H1 (cell line): ENCODE results near the gene PTPRD. TPM values are rescaled to one million over a fixed set of nuclear protein-coding genes. Genes with fewer than 3 reads are reported as not detected.

ENCODE experiments used
- CTCF ChIA-PET: fragments of 300-600 bp; sonication (Branson Sonifier 250); formaldehyde crosslinking; loops from one replicate; lab custom pipeline; 2021; ENCODE audit not compliant: partially characterized antibody; lab: Charles Lee
- POLR2A ChIA-PET: fragments of 300-600 bp; sonication (Branson Sonifier 250); formaldehyde crosslinking; loops from one replicate; lab custom pipeline; 2021; ENCODE audit warnings: inconsistent platforms; ENCODE audit not compliant: partially characterized antibody; lab: Charles Lee
- DNase-seq, 2 experiments: peaks; one replicate each; pipeline versions ENCODE4 v3.0.0 to v3.0.0-alpha.2; 2010 to 2022; ENCODE audit warnings: low spot score in 2 of 2, low read depth in 1 of 2, mixed read lengths in 1 of 2
- FAIRE-seq: peaks from 2 replicates; lab custom pipeline; 2011; peaks lifted over from hg19 to GRCh38; lab: Jason Lieb, UNC
- H2AFZ ChIP-seq: 2 replicates; pipeline ENCODE4 v1.8.1; 2012; ENCODE audit warnings: low read length, inconsistent platforms
- H2AK5ac ChIP-seq: 2 replicates; pipeline ENCODE4 v1.6.1; 2013; ENCODE audit warnings: low read depth, low read length
- H2BK120ac ChIP-seq: replicated peaks from 2 replicates; pipeline ENCODE3; 2013; ENCODE audit warnings: low read depth, low read length, inconsistent platforms
- H2BK12ac ChIP-seq: 2 replicates; pipeline ENCODE4 v1.6.1; 2013; ENCODE audit warnings: low read depth, low read length
- H2BK15ac ChIP-seq: 2 replicates; pipeline ENCODE4 v1.6.1; 2013; ENCODE audit warnings: low read length
- H2BK20ac ChIP-seq: 2 replicates; pipeline ENCODE4 v1.6.1; 2013; ENCODE audit warnings: low read length
- H2BK5ac ChIP-seq: 2 replicates; pipeline ENCODE4 v1.6.1; 2013; ENCODE audit warnings: low read depth, low read length
- H3K14ac ChIP-seq: 2 replicates; pipeline ENCODE4 v1.6.1; 2013; ENCODE audit warnings: inconsistent platforms; ENCODE audit not compliant: insufficient read length
- H3K18ac ChIP-seq: 2 replicates; pipeline ENCODE4 v1.6.1; 2013; ENCODE audit warnings: low read length; ENCODE audit errors: extremely low read depth
- H3K23ac ChIP-seq: 2 replicates; pipeline ENCODE4 v1.6.1; 2013; ENCODE audit warnings: inconsistent platforms; ENCODE audit not compliant: insufficient read length
- H3K23me2 ChIP-seq: 2 replicates; pipeline ENCODE4 v1.6.1; 2013; ENCODE audit warnings: low read depth, low read length
- H3K27ac ChIP-seq: 2 replicates; pipeline ENCODE4 v1.6.1; 2011; ENCODE audit warnings: low read depth, low read length, inconsistent platforms
- H3K27me3 ChIP-seq, 4 experiments: replicated peaks in 1 of 4; 1 replicate in 1 of 4; 2 replicates in 3 of 4; pipeline versions ENCODE4 v1.6.1 to v1.8.1; 2011 to 2013; ENCODE audit warnings: low read length in 3 of 4, mild to moderate bottlenecking in 3 of 4, inconsistent platforms in 2 of 4, mixed read lengths in 2 of 4, moderate library complexity in 1 of 4; ENCODE audit not compliant: control insufficient read depth in 3 of 4, insufficient read depth in 3 of 4; ENCODE audit errors: extremely low read depth in 1 of 4
- H3K36me3 ChIP-seq, 4 experiments: 2 replicates each; pipeline versions ENCODE4 v1.6.1 to v1.8.1; 2011 to 2013; ENCODE audit warnings: mild to moderate bottlenecking in 4 of 4, low read length in 3 of 4, moderate library complexity in 2 of 4, control low read depth in 1 of 4, inconsistent platforms in 1 of 4; ENCODE audit not compliant: insufficient read depth in 4 of 4, control insufficient read depth in 2 of 4
- H3K4ac ChIP-seq: replicated peaks from 2 replicates; pipeline ENCODE3; 2013; ENCODE audit warnings: low read length, low read depth, mixed read lengths, inconsistent platforms; ENCODE audit not compliant: insufficient read length
- H3K4me1 ChIP-seq, 4 experiments: replicated peaks in 1 of 4; 1 replicate in 1 of 4; 2 replicates in 3 of 4; pipeline versions ENCODE4 v1.6.1 to v1.8.1; 2011 to 2013; ENCODE audit warnings: low read length in 3 of 4, inconsistent platforms in 2 of 4, mixed read lengths in 1 of 4; ENCODE audit not compliant: insufficient read depth in 4 of 4, control insufficient read depth in 3 of 4
- H3K4me2 ChIP-seq, 2 experiments: 2 replicates each; pipeline versions ENCODE4 v1.6.1 to v1.8.1; 2011 to 2013; ENCODE audit warnings: low read depth in 2 of 2, low read length in 2 of 2, control low read depth in 1 of 2, inconsistent platforms in 1 of 2, mild to moderate bottlenecking in 1 of 2; ENCODE audit not compliant: insufficient read depth in 1 of 2
- H3K4me3 ChIP-seq, 4 experiments: fragments of 200-600, 300-600 bp in 1 of 4; sonication (generic), shearing (Covaris generic), sonication (Bioruptor Twin) in 1 of 4; 2 replicates each; pipeline versions ENCODE4 v1.5.1 to v1.8.1; 2011 to 2016; ENCODE audit warnings: low read length in 4 of 4, low read depth in 3 of 4, control low read depth in 2 of 4, inconsistent platforms in 2 of 4, mild to moderate bottlenecking in 2 of 4, mixed read lengths in 1 of 4, moderate library complexity in 1 of 4; ENCODE audit not compliant: insufficient read depth in 2 of 4; ENCODE audit errors: extremely low read depth in 1 of 4
- H3K56ac ChIP-seq: replicated peaks from 2 replicates; pipeline ENCODE3; 2013; ENCODE audit warnings: low read depth, mild to moderate bottlenecking, mixed read lengths, low read length, inconsistent platforms; ENCODE audit not compliant: insufficient read length
- H3K79me1 ChIP-seq: 2 replicates; pipeline ENCODE4 v1.6.1; 2013; ENCODE audit warnings: low read depth, low read length, control low read depth
- H3K79me2 ChIP-seq, 2 experiments: 2 replicates each; pipeline versions ENCODE4 v1.6.1 to v1.8.1; 2012 to 2013; ENCODE audit warnings: low read length in 2 of 2, mild to moderate bottlenecking in 2 of 2, inconsistent platforms in 1 of 2; ENCODE audit not compliant: insufficient read depth in 2 of 2, control insufficient read depth in 1 of 2
- H3K9ac ChIP-seq, 4 experiments: replicated peaks in 1 of 4; 1 replicate in 1 of 4; 2 replicates in 3 of 4; pipeline versions ENCODE4 v1.6.1 to v1.8.1; 2011 to 2013; ENCODE audit warnings: low read depth in 3 of 4, low read length in 3 of 4, control low read depth in 2 of 4, mild to moderate bottlenecking in 2 of 4, moderate library complexity in 2 of 4, inconsistent platforms in 1 of 4; ENCODE audit errors: extremely low read depth in 1 of 4
- H3K9me3 ChIP-seq, 2 experiments: 2 replicates each; pipeline versions ENCODE4 v1.6.1 to v1.8.1; 2012 to 2013; ENCODE audit warnings: mild to moderate bottlenecking in 2 of 2, moderate library complexity in 2 of 2, control low read depth in 1 of 2, inconsistent platforms in 1 of 2, low read depth in 1 of 2, low read length in 1 of 2, mixed read lengths in 1 of 2; ENCODE audit not compliant: insufficient read depth in 2 of 2
- H4K20me1 ChIP-seq, 2 experiments: replicated peaks in 1 of 2; 2 replicates each; pipeline versions ENCODE3 to v1.8.1; 2011 to 2013; ENCODE audit warnings: inconsistent platforms in 2 of 2, low read length in 2 of 2, mild to moderate bottlenecking in 1 of 2; ENCODE audit not compliant: insufficient read depth in 2 of 2, control insufficient read depth in 1 of 2
- H4K5ac ChIP-seq: 2 replicates; pipeline ENCODE4 v1.6.1; 2013; ENCODE audit warnings: low read length, low read depth, mixed read lengths, inconsistent platforms; ENCODE audit not compliant: insufficient read length
- H4K8ac ChIP-seq: 2 replicates; pipeline ENCODE4 v1.8.0; 2013; ENCODE audit warnings: mild to moderate bottlenecking, moderate library complexity, low read length, inconsistent platforms; ENCODE audit not compliant: insufficient read depth; ENCODE audit errors: extremely low read depth
- H4K91ac ChIP-seq: replicated peaks from 2 replicates; pipeline ENCODE3; 2013; ENCODE audit warnings: low read length, mixed read lengths, inconsistent platforms; ENCODE audit not compliant: insufficient read length
- CBX5 ChIP-seq: fragments of 300-800, 300-1000 bp; sonication (generic); IDR thresholded peaks from 2 replicates; pipeline ENCODE4 v1.7.1; 2016; ENCODE audit warnings: antibody characterized with exemption, low read length, low read depth
- CREB1 ChIP-seq: IDR thresholded peaks from 2 replicates; pipeline ENCODE4 v1.6.1; 2012; ENCODE audit warnings: inconsistent platforms
- CTCF ChIP-seq, 3 experiments: IDR thresholded peaks; 1 replicate in 2 of 3; 2 replicates in 1 of 3; pipeline versions ENCODE4 v1.5.1 to v1.6.1; 2011; ENCODE audit warnings: low read length in 3 of 3, mild to moderate bottlenecking in 3 of 3, inconsistent platforms in 2 of 3, low read depth in 1 of 3, moderate library complexity in 1 of 3; ENCODE audit not compliant: insufficient read depth in 1 of 3; ENCODE audit errors: control extremely low read depth in 1 of 3
- EGR1 ChIP-seq: IDR thresholded peaks from 2 replicates; pipeline ENCODE4 v1.6.1; 2011; ENCODE audit warnings: low read depth, low read length, borderline replicate concordance
- FOSL1 ChIP-seq: IDR thresholded peaks from 2 replicates; pipeline ENCODE4 v1.6.1; 2011; ENCODE audit warnings: mild to moderate bottlenecking, low read depth, low read length, moderate library complexity; ENCODE audit not compliant: insufficient read depth
- HDAC6 ChIP-seq: IDR thresholded peaks from one replicate; pipeline ENCODE4 v1.7.1; 2012; ENCODE audit warnings: low read depth, mild to moderate bottlenecking, inconsistent platforms, low read length, moderate library complexity
- KDM4A ChIP-seq: IDR thresholded peaks from one replicate; pipeline ENCODE4 v1.7.1; 2012; ENCODE audit warnings: low read depth, mild to moderate bottlenecking, moderate library complexity, low read length, inconsistent platforms; ENCODE audit not compliant: severe bottlenecking
- POLR2A ChIP-seq, 2 experiments: IDR thresholded peaks; 1 replicate in 1 of 2; 2 replicates in 1 of 2; pipeline ENCODE4 v1.6.1; 2011; ENCODE audit warnings: low read depth in 2 of 2, low read length in 2 of 2, mild to moderate bottlenecking in 2 of 2; ENCODE audit errors: control extremely low read depth in 1 of 2
- RFX5 ChIP-seq: IDR thresholded peaks from 2 replicates; pipeline ENCODE4 v1.6.1; 2011; ENCODE audit warnings: low read depth, low read length, improper control_type of control experiment, borderline replicate concordance
- SIRT6 ChIP-seq: IDR thresholded peaks from one replicate; pipeline ENCODE4 v1.7.1; 2012; ENCODE audit warnings: low read length, inconsistent platforms
- SP2 ChIP-seq: IDR thresholded peaks from 2 replicates; pipeline ENCODE4 v1.6.1; 2012; ENCODE audit warnings: mild to moderate bottlenecking, low read length, inconsistent platforms
- TAF1 ChIP-seq: IDR thresholded peaks from 2 replicates; pipeline ENCODE4 v1.6.1; 2011; ENCODE audit warnings: mild to moderate bottlenecking, low read depth, low read length
- TBP ChIP-seq: IDR thresholded peaks from 2 replicates; pipeline ENCODE4 v1.6.1; 2011; ENCODE audit warnings: low read depth, low read length, improper control_type of control experiment
- YY1 ChIP-seq: IDR thresholded peaks from 2 replicates; pipeline ENCODE4 v1.6.1; 2011; ENCODE audit warnings: low read depth, mild to moderate bottlenecking, low read length
- WGBS, 2 experiments: shearing (Covaris generic) in 1 of 2; methylation state at CpG; one replicate each; pipeline versions ENCODE4 v1.1.6 to v1.1.7; 2013 to 2015; ENCODE audit warnings: low lambda C conversion rate in 2 of 2, mixed read lengths in 2 of 2, inconsistent platforms in 1 of 2, low coverage in 1 of 2, missing lambda C conversion rate in 1 of 2; ENCODE audit not compliant: insufficient replicate concordance in 2 of 2, insufficient coverage in 1 of 2, insufficient read length in 1 of 2; ENCODE audit errors: extremely low coverage in 1 of 2, missing lambda C conversion rate in 1 of 2; 5-methylcytosine and 5-hydroxymethylcytosine counted together
- polyA plus RNA-seq, 7 experiments: library from polyadenylated mRNA; depleted of rRNA in 3 of 7; stranded (reverse) in 5 of 7; unstranded in 2 of 7; fragments of >200 nt in 5 of 7; fragments of 200-250 nt in 2 of 7; gene quantifications; 1 replicate in 5 of 7; 2 replicates in 1 of 7; 4 replicates in 1 of 7; pipeline versions ENCODE4 v1.2.1 to v1.2.3, GENCODE V29; 2011 to 2013; ENCODE audit warnings: missing spikeins in 2 of 7, mixed read lengths in 2 of 7
- total RNA-seq: library from RNA; stranded (reverse); fragmentation: NEBNext Ultra II Directional; extraction: Animal tissue kit (Norgen Biotek cat#: 25700); gene quantifications from 2 replicates; pipeline ENCODE4 v1.2.1, GENCODE V29; 2021

PTPRD gene
- total and polyA plus RNA-seq, 2 of the 8 experiments (the other 6 are each of a cell fraction or from before 2014, with no cell fraction given): 17.2 to 77.0 TPM

- Histone ChIP-seq H2BK15ac (no peak overlapping the region), H3K27ac (no peak overlapping the region), H3K79me1 (no peaks in the 10 kb centered on the region), H2AFZ (no peak overlapping the region), H3K4me3 (no peak overlapping the region), H3K23ac (no peak overlapping the region), H3K79me2 (no peaks in the 10 kb centered on the region), H4K8ac (no peak overlapping the region), H3K9ac (no peak overlapping the region), H3K14ac (no peak overlapping the region), H3K4me1 (no peaks in the 10 kb centered on the region), H3K36me3 (peaks cover 0 to 4% (median 0%) of the 10 kb centered on the region in 4 experiments; a peak in 1 of 8 replicates), H2BK120ac (no peak overlapping the region), H3K56ac (no peak overlapping the region), H3K18ac (no peak overlapping the region), H3K4me2 (no peak overlapping the region), H2BK5ac (no peak overlapping the region), H3K4ac (no peak overlapping the region), H3K9me3 (peaks cover 6 to 7% of the 10 kb centered on the region in 2 experiments; a peak in 3 of 4 replicates), H3K23me2 (no peaks in the 10 kb centered on the region), H2AK5ac (no peak overlapping the region), H2BK12ac (no peak overlapping the region), H4K91ac (no peak overlapping the region), H3K27me3 (no peaks in the 10 kb centered on the region), H2BK20ac (no peak overlapping the region), H4K5ac (no peak overlapping the region), H4K20me1 (no peaks in the 10 kb centered on the region)
- DNase-seq (no peak), FAIRE-seq (no peak)
- 92% methylated on average over 2 of the region's 2 CpGs; no CpG with 5 or more reads in 1 of the 2 experiments for WGBS, 2 experiments
- POLR2A ChIA-PET: no interaction called here
- CTCF ChIA-PET: no interaction called here
- TF ChIP-seq CBX5: no peak
- no peak for TF ChIP-seq YY1
- no peak for TF ChIP-seq RFX5
- no peak for TF ChIP-seq HDAC6
- no peak for TF ChIP-seq EGR1
- no peak for TF ChIP-seq SIRT6
- TF ChIP-seq TAF1: no peak
- TF ChIP-seq CTCF (IDR thresholded peaks at IDR 0.05; ENCODE audit: control extremely low read depth in 1 of 3, insufficient read depth in 1 of 3, low read depth in 1 of 3, low read length in 3 of 3): no peak
- TF ChIP-seq POLR2A (IDR thresholded peaks at IDR 0.05; ENCODE audit: control extremely low read depth in 1 of 2, low read depth in 2 of 2, low read length in 2 of 2): no peak
- TF ChIP-seq CREB1: no peak
- no peak for TF ChIP-seq FOSL1
- no peak for TF ChIP-seq SP2
- no peak for TF ChIP-seq TBP
- no peak for TF ChIP-seq KDM4A
Measured at GRCh38 chr9:8585036-8585435, 2027.8 kb downstream of the PTPRD start.
